IMR-90 (cell line): Measurements from ENCODE around the gene SELENOT. TPM values are rescaled to one million over a fixed set of nuclear protein-coding genes. Genes with fewer than 3 reads are reported as not detected.

ENCODE experiments used
- ATAC-seq: fragments of 200-7000 bp; cut with Tn5 transposase; 2 replicates; pipeline ENCODE4 v1.9.1; 2020; ENCODE audit warnings: low read depth, mild to moderate bottlenecking, moderate library complexity
- BruUV-seq: library from RNA; stranded (reverse); fragments of 400-500 nt; replicated peaks from 2 replicates; lab custom pipeline; 2021; lab: Mats Ljungman, UMichigan
- CTCF ChIA-PET: fragments of 300-600 bp; formaldehyde crosslinking; extraction: SDS; loops from one replicate; lab custom pipeline; 2021; ENCODE audit warnings: antibody characterized with exemption; lab: Yijun Ruan, JAX
- POLR2A ChIA-PET: fragments of 300-600 bp; sonication (Branson Sonifier 250); formaldehyde crosslinking; loops from one replicate; lab custom pipeline; 2022; ENCODE audit warnings: antibody characterized with exemption; ENCODE audit not compliant: unreplicated experiment; lab: Charles Lee
- DNase-seq: peaks from one replicate; pipeline ENCODE4 v3.0.0; 2013
- H2AFZ ChIP-seq: replicated peaks from 2 replicates; pipeline ENCODE3; 2013; ENCODE audit warnings: low read length, mild to moderate bottlenecking; ENCODE audit not compliant: poor library complexity
- H2AK5ac ChIP-seq: 2 replicates; pipeline ENCODE4 v1.6.1; 2013; ENCODE audit warnings: low read depth, low read length, inconsistent platforms
- H2AK9ac ChIP-seq: replicated peaks from 2 replicates; pipeline ENCODE3; 2013; ENCODE audit warnings: mild to moderate bottlenecking, low read depth, low read length, moderate library complexity; ENCODE audit not compliant: poor library complexity
- H2BK120ac ChIP-seq: 2 replicates; pipeline ENCODE4 v1.6.1; 2013; ENCODE audit warnings: low read depth, low read length, inconsistent platforms
- H2BK15ac ChIP-seq: 3 replicates; pipeline ENCODE4 v1.6.1; 2013; ENCODE audit warnings: low read depth, low read length, inconsistent platforms
- H2BK20ac ChIP-seq: 2 replicates; pipeline ENCODE4 v1.6.1; 2013; ENCODE audit warnings: low read depth, mild to moderate bottlenecking, inconsistent platforms, low read length, moderate library complexity
- H2BK5ac ChIP-seq: 2 replicates; pipeline ENCODE4 v1.6.1; 2013; ENCODE audit warnings: mild to moderate bottlenecking, low read depth, low read length, inconsistent platforms; ENCODE audit not compliant: poor library complexity, severe bottlenecking
- H3K14ac ChIP-seq: replicated peaks from 2 replicates; pipeline ENCODE4 v1.6.1; 2013; ENCODE audit warnings: low read depth, low read length, inconsistent platforms
- H3K18ac ChIP-seq: 2 replicates; pipeline ENCODE4 v1.6.1; 2013; ENCODE audit warnings: low read depth, low read length, control low read depth
- H3K23ac ChIP-seq: 2 replicates; pipeline ENCODE4 v1.6.1; 2013; ENCODE audit warnings: low read depth, low read length, inconsistent platforms
- H3K27ac ChIP-seq: 2 replicates; pipeline ENCODE4 v1.5.1; 2013; ENCODE audit warnings: mild to moderate bottlenecking, control low read depth, low read length; ENCODE audit not compliant: insufficient read depth
- H3K27me3 ChIP-seq: 2 replicates; pipeline ENCODE4 v1.6.1; 2013; ENCODE audit warnings: low read length; ENCODE audit not compliant: control insufficient read depth, insufficient read depth
- H3K36me3 ChIP-seq: 2 replicates; pipeline ENCODE4 v1.6.1; 2013; ENCODE audit warnings: low read length, mixed read lengths; ENCODE audit not compliant: control insufficient read depth, insufficient read depth
- H3K4ac ChIP-seq: 2 replicates; pipeline ENCODE4 v1.6.1; 2013; ENCODE audit warnings: low read depth, low read length, inconsistent platforms
- H3K4me1 ChIP-seq: 2 replicates; pipeline ENCODE4 v1.6.1; 2013; ENCODE audit warnings: low read length, mixed read lengths; ENCODE audit not compliant: control insufficient read depth, insufficient read depth
- H3K4me2 ChIP-seq: 2 replicates; pipeline ENCODE4 v1.6.1; 2013; ENCODE audit warnings: low read depth, mild to moderate bottlenecking, control low read depth, low read length, moderate library complexity
- H3K4me3 ChIP-seq: 2 replicates; pipeline ENCODE4 v1.5.1; 2013; ENCODE audit warnings: low read depth, mild to moderate bottlenecking, control low read depth, low read length, moderate library complexity; ENCODE audit not compliant: insufficient read depth
- H3K56ac ChIP-seq: 2 replicates; pipeline ENCODE4 v1.6.1; 2013; ENCODE audit warnings: low read length, inconsistent platforms; ENCODE audit not compliant: insufficient read depth; ENCODE audit errors: extremely low read depth
- H3K79me1 ChIP-seq, 2 experiments: 2 replicates each; pipeline ENCODE4 v1.6.1; 2013; ENCODE audit warnings: low read length in 2 of 2, inconsistent platforms in 1 of 2, low read depth in 1 of 2
- H3K9ac ChIP-seq: 2 replicates; pipeline ENCODE4 v1.6.1; 2013; ENCODE audit warnings: low read depth, low read length, control low read depth
- H3K9me1 ChIP-seq: 2 replicates; pipeline ENCODE4 v1.6.1; 2013; ENCODE audit warnings: low read length, inconsistent platforms; ENCODE audit not compliant: insufficient read depth
- H3K9me3 ChIP-seq: 2 replicates; pipeline ENCODE4 v1.6.1; 2013; ENCODE audit warnings: low read length; ENCODE audit not compliant: control insufficient read depth, insufficient read depth
- H4K20me1 ChIP-seq: 2 replicates; pipeline ENCODE4 v1.6.1; 2013; ENCODE audit warnings: low read length, inconsistent platforms; ENCODE audit not compliant: insufficient read depth
- H4K5ac ChIP-seq: 2 replicates; pipeline ENCODE4 v1.6.1; 2013; ENCODE audit warnings: mild to moderate bottlenecking, low read depth, low read length, control low read depth
- H4K8ac ChIP-seq, 2 experiments: 2 replicates each; pipeline ENCODE4 v1.6.1; 2013; ENCODE audit warnings: low read depth in 2 of 2, low read length in 2 of 2, control low read depth in 1 of 2, inconsistent platforms in 1 of 2
- H4K91ac ChIP-seq: 2 replicates; pipeline ENCODE4 v1.6.1; 2013; ENCODE audit warnings: low read depth, low read length, inconsistent platforms; ENCODE audit not compliant: insufficient read depth
- CEBPB ChIP-seq: IDR thresholded peaks from 2 replicates; pipeline ENCODE4 v1.6.1; 2012; ENCODE audit warnings: low read depth, low read length, improper control_type of control experiment
- FOS ChIP-seq: fragments of 150-350 bp; IDR thresholded peaks from 2 replicates; pipeline ENCODE4 v1.6.1; 2016; ENCODE audit warnings: low read depth, low read length
- MAZ ChIP-seq: IDR thresholded peaks from 2 replicates; pipeline ENCODE4 v1.6.1; 2012; ENCODE audit warnings: low read depth, mild to moderate bottlenecking, low read length, improper control_type of control experiment, moderate library complexity, borderline replicate concordance
- MXI1 ChIP-seq: IDR thresholded peaks from 2 replicates; pipeline ENCODE4 v1.6.1; 2012; ENCODE audit warnings: low read depth, mild to moderate bottlenecking, low read length, moderate library complexity, borderline replicate concordance
- RAD21 ChIP-seq: IDR thresholded peaks from 2 replicates; pipeline ENCODE4 v1.6.1; 2012; ENCODE audit warnings: low read length, improper control_type of control experiment
- RFX5 ChIP-seq: IDR thresholded peaks from 2 replicates; pipeline ENCODE4 v1.8.0; 2012; ENCODE audit warnings: low read depth, mild to moderate bottlenecking, low read length, moderate library complexity
- SMC3 ChIP-seq: fragments of 150-350 bp; IDR thresholded peaks from 2 replicates; pipeline ENCODE4 v1.6.1; 2016; ENCODE audit warnings: low read depth, mild to moderate bottlenecking, antibody characterized with exemption, low read length, moderate library complexity
- WGBS, 2 experiments: methylation state at CpG; one replicate each; pipeline versions ENCODE4 v1.1.5 to v1.1.7; 2013; ENCODE audit warnings: missing lambda C conversion rate in 2 of 2; ENCODE audit not compliant: insufficient read length in 1 of 2; ENCODE audit errors: extremely low coverage in 2 of 2; 5-methylcytosine and 5-hydroxymethylcytosine counted together
- dilution Hi-C: fragments of 300-500 bp; cut with HindIII; formaldehyde crosslinking; loops from one replicate; pipeline ENCODE4 v1.14.3; 2018; ENCODE audit warnings: low sequenced_read_pairs; ENCODE audit not compliant: unreplicated experiment
- in situ Hi-C: fragments of 300-500 bp; cut with MboI; formaldehyde crosslinking; loops from 3 replicates; pipeline ENCODE4 v1.14.3; 2019; ENCODE audit warnings: low sequenced_read_pairs, inconsistent platforms, mixed read lengths
- intact Hi-C: fragments of 100-400 bp; cut with micrococcal nuclease; formaldehyde crosslinking; loops from 2 replicates; pipeline ENCODE4 v1.10.0; 2022
- polyA plus RNA-seq, 3 experiments: library from polyadenylated mRNA; depleted of rRNA; stranded (reverse); fragments of >200 nt; gene quantifications; 2 replicates each; pipeline ENCODE4 v1.2.3, GENCODE V29; 2012; ENCODE audit warnings: low replicate concordance in 1 of 3
- total RNA-seq: library from RNA; depleted of rRNA; stranded (reverse); fragments of >200 nt; gene quantifications from 2 replicates; pipeline ENCODE4 v1.2.3, GENCODE V29; 2012

Gene SELENOT
- total and polyA plus RNA-seq, 2 of the 4 experiments (the other 2 are of a cell fraction), result 365 to 415 TPM

GRCh38 chr3:150583028-150583427 is 20.1 kb upstream of the SELENOT start:
- ChIA-PET POLR2A (no interaction called here), CTCF (no interaction called here)
- Histone ChIP-seq H3K27me3 (no peaks in the 10 kb centered on the region), H4K91ac (no peak overlapping the region), H4K8ac (no peak overlapping the region), H3K36me3 (peaks cover 15% of the 10 kb centered on the region), H3K18ac (no peak overlapping the region), H3K4me1 (no peaks in the 10 kb centered on the region), H3K4me2 (no peak overlapping the region), H2BK15ac (no peak overlapping the region), H3K4me3 (no peak overlapping the region), H3K27ac (no peak overlapping the region), H3K9me1 (0 out of 2 replicates have a peak, but pooled peaks cover 2% of the 10 kb centered on the region), H2BK120ac (no peak overlapping the region), H2AK5ac (no peak overlapping the region), H2AFZ (no peak overlapping the region), H3K9me3 (no peaks in the 10 kb centered on the region), H3K56ac (no peak overlapping the region), H3K14ac (no peak overlapping the region), H4K5ac (no peak overlapping the region), H2BK5ac (no peak overlapping the region), H3K79me1 (peaks cover 5 to 9% of the 10 kb centered on the region in 2 experiments; a peak in 3 of 4 replicates), H2AK9ac (no peak overlapping the region), H3K9ac (no peak overlapping the region), H4K20me1 (no peaks in the 10 kb centered on the region), H3K4ac (no peak overlapping the region), H3K23ac (no peak overlapping the region), H2BK20ac (no peak overlapping the region)
- no TSS peak for BruUV-seq
- dilution Hi-C loops, result no loop called here
- no CpG with 5 or more reads among the region's 1 CpG for WGBS, 2 experiments
- intact Hi-C loops, result no loop called here
- in situ Hi-C loops, result no loop called here
- ATAC-seq (no peak), DNase-seq (no peak)
- TF ChIP-seq FOS, result no peak
- TF ChIP-seq CEBPB, result no peak
- TF ChIP-seq RFX5, result no peak
- TF ChIP-seq RAD21, result no peak
- TF ChIP-seq MXI1, result no peak
- no peak for TF ChIP-seq MAZ
- no peak for TF ChIP-seq SMC3
